Measurements from ENCODE around the gene SLFN12L.

The SLFN12L gene

DNA sequence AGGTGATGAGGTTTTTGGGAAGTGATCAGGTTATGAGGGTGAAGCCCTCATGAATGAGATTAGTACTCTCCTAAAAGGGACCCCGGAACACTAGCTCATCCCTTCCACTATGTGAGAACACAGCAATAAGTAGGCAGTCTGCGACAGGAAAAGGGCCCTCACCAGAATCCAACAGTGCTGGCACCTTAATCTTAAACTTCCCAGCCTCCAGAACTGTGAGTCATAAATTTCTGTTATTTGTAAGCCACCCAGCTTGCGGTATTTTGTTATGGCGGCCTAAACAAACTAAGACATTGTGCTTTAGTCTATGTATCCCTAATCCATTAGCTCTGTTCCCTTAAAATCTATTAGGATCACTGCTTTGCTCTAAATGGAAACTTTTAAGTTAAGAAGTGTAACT lies 113.7 kb downstream of the SLFN12L start:
- H3K4me3 ChIP-seq (ENCODE audit: control insufficient read depth, low read depth, low read length): no peak overlapping the region
- no peak for TF ChIP-seq CTCF (conservative IDR thresholded peaks at IDR 0.05; ENCODE audit: control insufficient read depth, insufficient read depth, low read depth, low read length)
- peak; percentile 17 for DNase-seq (ENCODE audit: low read depth)
